ENCODE results near the gene ZMYND15. TPM values are rescaled to one million over a fixed set of nuclear protein-coding genes. Genes with fewer than 3 reads are reported as not detected.
A peak's percentile ranks its signal among the peaks of the same experiment; 100 is the strongest.

ZMYND15 gene
- total and polyA plus RNA-seq, 3 donors from 2014 or later, result 23.7 to 78.7 (median 25.2) TPM

GRCh38 chr17:4788159-4788806 is 48.6 kb downstream of the ZMYND15 start:
- H3K27ac ChIP-seq, result no peak overlapping the region
- H3K4me3 ChIP-seq, result peak overlapping the region in 1 of 2 donors; percentile 72
- WGBS, 2 donors, result 49 to 62% methylated on average over 14 of the region's 14 CpGs
- no peak for DNase-seq
- H3K27me3 ChIP-seq, result no peaks in the 10 kb centered on the region
- intact Hi-C loops (cut with DNase I; ENCODE audit: low total_unique reads), result no loop called here
- H3K9me3 ChIP-seq, result no peaks in the 10 kb centered on the region
- H3K36me3 ChIP-seq (ENCODE audit: low read depth, missing control alignments), result no peaks in the 10 kb centered on the region
- peaks cover 24% of the 10 kb centered on the region for H3K4me1 ChIP-seq
- no peak for TF ChIP-seq POLR2A (IDR thresholded peaks at IDR 0.05)
- TF ChIP-seq, protein P1, sequence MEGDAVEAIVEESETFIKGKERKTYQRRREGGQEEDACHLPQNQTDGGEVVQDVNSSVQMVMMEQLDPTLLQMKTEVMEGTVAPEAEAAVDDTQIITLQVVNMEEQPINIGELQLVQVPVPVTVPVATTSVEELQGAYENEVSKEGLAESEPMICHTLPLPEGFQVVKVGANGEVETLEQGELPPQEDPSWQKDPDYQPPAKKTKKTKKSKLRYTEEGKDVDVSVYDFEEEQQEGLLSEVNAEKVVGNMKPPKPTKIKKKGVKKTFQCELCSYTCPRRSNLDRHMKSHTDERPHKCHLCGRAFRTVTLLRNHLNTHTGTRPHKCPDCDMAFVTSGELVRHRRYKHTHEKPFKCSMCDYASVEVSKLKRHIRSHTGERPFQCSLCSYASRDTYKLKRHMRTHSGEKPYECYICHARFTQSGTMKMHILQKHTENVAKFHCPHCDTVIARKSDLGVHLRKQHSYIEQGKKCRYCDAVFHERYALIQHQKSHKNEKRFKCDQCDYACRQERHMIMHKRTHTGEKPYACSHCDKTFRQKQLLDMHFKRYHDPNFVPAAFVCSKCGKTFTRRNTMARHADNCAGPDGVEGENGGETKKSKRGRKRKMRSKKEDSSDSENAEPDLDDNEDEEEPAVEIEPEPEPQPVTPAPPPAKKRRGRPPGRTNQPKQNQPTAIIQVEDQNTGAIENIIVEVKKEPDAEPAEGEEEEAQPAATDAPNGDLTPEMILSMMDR (IDR thresholded peaks at IDR 0.05), result no peak

DNA sequence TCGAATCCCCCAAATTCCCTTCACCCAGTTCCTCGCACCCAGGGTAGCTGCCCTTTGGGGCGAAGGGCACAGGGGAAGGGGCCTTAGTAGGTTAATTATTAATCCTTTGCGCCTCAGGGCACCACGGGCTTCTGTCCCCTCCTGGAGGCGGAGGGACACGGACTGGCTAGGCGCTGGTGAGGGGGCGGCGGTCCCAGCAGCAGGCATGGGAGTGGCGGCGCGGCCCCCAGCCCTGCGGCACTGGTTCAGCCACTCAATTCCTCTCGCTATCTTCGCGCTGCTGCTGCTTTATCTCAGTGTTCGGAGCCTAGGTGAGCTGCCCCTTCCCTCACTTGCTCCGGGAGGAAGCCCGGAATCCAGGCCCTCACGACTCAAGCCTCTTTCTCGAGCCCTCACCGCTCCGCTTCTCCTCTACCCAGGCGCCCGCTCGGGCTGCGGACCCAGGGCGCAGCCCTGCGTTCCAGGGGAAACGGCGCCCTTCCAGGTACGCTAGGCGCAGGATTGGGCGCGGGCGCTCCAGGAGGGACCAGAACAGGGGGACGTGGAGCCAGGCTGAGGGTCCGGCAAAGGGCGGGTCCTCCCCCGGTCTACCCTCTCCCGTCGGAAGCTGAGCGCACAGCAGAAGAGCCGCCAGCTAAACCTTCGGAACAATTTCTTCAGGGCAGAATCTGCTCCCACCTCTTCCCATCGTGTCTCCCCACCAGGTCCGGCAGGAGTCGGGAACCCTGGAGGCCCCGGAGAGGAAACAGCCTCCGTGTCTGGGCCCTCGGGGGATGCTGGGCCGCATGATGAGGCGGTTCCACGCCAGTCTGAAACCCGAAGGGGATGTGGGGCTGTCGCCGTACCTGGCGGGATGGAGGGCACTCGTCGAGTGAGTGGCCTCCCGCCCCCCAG is 49.4 kb downstream of the ZMYND15 start, which contains the start of gene GLTPD2:
Gene GLTPD2, plus strand, starts transcription at position 158 of the 894 bp plus-strand sequence. Its CDS starts 48 bp downstream, at position 206.
- intact Hi-C loops (cut with DNase I; ENCODE audit: low total_unique reads), result no loop called here
- no peak for TF ChIP-seq POLR2A (IDR thresholded peaks at IDR 0.05)
- TF ChIP-seq, protein P1 (IDR thresholded peaks at IDR 0.05), result no peak
- peak within 1 kb of the TSS; percentile 71 to 91 for H3K27ac ChIP-seq
- peak within 1 kb of the TSS; percentile 59 to 72 for H3K4me3 ChIP-seq
- no peaks in the 10 kb centered on the region for H3K27me3 ChIP-seq
- no peaks in the 10 kb centered on the region for H3K9me3 ChIP-seq
- no peaks in the 10 kb centered on the region for H3K36me3 ChIP-seq (ENCODE audit: low read depth, missing control alignments)
- DNase-seq, result no peak
- peaks cover 24% of the 10 kb centered on the region for H3K4me1 ChIP-seq
- WGBS, 2 donors, result 25 to 38% methylated on average over 26 to 56 of the region's 62 CpGs

- intact Hi-C loops (cut with DNase I; ENCODE audit: low total_unique reads), result no loop called here
- TF ChIP-seq POLR2A (IDR thresholded peaks at IDR 0.05), result no peak
- TF ChIP-seq, protein P1 (IDR thresholded peaks at IDR 0.05), result no peak
- H3K27ac ChIP-seq, result peak overlapping the region; percentile 71 to 91
Measured at GRCh38 chr17:4789701-4789950, 50.0 kb downstream of the ZMYND15 start.

DNA sequence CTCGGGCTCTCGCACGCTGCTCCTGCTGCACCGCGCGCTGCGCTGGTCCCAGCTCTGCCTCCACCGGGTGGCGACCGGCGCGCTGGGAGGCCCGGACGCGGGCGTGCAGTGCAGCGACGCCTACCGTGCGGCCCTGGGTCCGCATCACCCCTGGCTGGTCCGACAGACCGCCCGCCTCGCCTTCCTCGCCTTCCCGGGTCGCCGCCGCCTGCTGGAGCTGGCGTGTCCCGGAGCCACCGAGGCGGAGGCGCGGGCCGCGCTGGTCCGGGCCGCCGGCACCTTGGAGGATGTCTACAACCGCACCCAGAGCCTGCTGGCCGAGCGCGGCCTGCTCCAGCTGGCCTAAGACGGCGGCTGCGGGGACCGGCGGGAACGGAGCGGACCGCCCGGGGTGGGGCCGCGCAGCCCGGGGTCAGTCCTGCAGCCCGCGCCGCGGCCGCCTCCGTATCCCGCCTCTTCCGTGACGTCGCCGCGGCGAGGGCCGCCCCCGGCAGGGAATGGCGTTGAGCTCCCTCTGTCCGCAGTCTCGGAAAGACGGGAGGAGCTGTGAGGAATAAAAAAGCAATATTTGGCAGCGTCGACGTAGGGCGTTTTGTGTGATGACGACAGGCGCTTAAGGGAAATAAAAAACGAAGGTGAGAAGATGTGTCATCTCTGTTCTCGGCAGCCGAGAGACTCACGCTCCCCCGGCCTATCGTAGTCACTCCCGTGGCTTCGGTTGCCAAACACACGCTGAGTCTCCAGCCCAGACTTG is 50.5 kb downstream of the ZMYND15 start:
- 0 to 1% methylated on average over 34 to 87 of the region's 91 CpGs for WGBS, 2 donors
- intact Hi-C loops (cut with DNase I; ENCODE audit: low total_unique reads), result loop anchor here (5.0 kb wide), 1 partner anchor 97 kb away; no protein-coding TSS in a partner anchor

More at GRCh38 chr17:4789701-4789950, 50.0 kb downstream of the ZMYND15 start:
- Histone ChIP-seq H3K4me1 (peaks cover 24% of the 10 kb centered on the region), H3K36me3 (ENCODE audit: low read depth, missing control alignments) (no peaks in the 10 kb centered on the region), H3K9me3 (no peaks in the 10 kb centered on the region), H3K4me3 (peak overlapping the region; percentile 59 to 72), H3K27me3 (no peaks in the 10 kb centered on the region)
- no peak for DNase-seq
- 0% methylated on average over 19 of the region's 25 CpGs; no CpG with 5 or more reads in 1 of the 2 donors for WGBS, 2 donors

More for the DNA sequence above, 50.5 kb downstream of the ZMYND15 start:
- H3K4me3 ChIP-seq, result peak overlapping the region; percentile 59 to 72
- peak; percentile 82 for DNase-seq
- peaks cover 24% of the 10 kb centered on the region for H3K4me1 ChIP-seq
- H3K36me3 ChIP-seq (ENCODE audit: low read depth, missing control alignments), result no peaks in the 10 kb centered on the region
- H3K27ac ChIP-seq, result peak overlapping the region; percentile 71 to 91
- TF ChIP-seq, protein P1 (IDR thresholded peaks at IDR 0.05), result peak; percentile 67 to 88 (median 84)
- TF ChIP-seq POLR2A (IDR thresholded peaks at IDR 0.05), result no peak
- H3K9me3 ChIP-seq, result no peaks in the 10 kb centered on the region
- H3K27me3 ChIP-seq, result no peaks in the 10 kb centered on the region
